ENCODE measurements around the gene CYGB.
A peak's percentile ranks its signal among the peaks of the same experiment; 100 is the strongest.

Gene CYGB

DNA sequence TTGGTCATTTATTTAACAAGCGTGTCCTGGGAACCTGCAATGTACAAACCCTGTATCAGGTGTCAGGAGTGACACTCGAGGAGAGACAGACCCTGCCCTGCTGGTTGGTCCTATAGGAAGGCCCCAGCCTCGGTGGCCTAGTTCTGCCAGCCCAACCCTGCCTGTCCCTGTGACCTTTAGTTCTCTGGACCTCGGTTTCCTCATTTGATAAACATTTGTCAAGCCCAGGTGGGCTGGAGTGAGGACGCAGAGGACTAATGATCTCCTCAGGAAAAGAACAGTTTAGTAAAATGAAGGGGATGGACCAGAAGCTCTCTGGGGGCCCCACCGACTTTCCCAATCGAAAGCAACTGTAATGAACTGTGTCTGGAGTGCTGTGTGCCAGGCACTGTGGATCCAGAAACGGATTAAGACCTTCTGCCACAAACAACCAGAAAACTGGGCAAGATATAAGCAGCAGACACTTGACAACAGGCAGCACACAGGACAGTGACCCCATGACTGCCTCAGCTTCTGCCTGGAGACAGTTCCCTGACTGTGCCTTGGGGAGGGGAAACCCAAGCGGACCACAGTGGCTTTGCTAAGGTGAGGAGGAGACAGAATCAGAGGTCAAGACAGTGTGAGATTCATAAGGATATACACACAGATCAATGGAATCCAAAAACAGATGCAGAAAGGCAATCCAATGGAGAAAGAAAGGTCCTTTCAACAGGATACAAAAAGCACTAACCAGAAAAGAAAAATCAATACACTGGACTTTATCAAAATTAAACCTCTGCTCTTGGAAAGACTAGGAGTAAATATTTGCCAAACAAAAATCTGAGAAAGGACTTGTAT is 11.1 kb upstream of the CYGB start:
- peaks cover 10% of the 10 kb centered on the region for H3K4me1 ChIP-seq (ENCODE audit: control insufficient read depth, low read length)
- H3K4me2 ChIP-seq (ENCODE audit: low read length), result no peak overlapping the region
- H3K27ac ChIP-seq (ENCODE audit: low read depth, low read length), result no peak overlapping the region
- no peak overlapping the region for H3K4me3 ChIP-seq (ENCODE audit: low read length)
- H3K36me3 ChIP-seq (ENCODE audit: control insufficient read depth, low read length), result no peaks in the 10 kb centered on the region
- no peak for TF ChIP-seq EZH2phosphoT487 (IDR thresholded peaks at IDR 0.05; ENCODE audit: borderline replicate concordance, low read length)
- TF ChIP-seq, protein P1, sequence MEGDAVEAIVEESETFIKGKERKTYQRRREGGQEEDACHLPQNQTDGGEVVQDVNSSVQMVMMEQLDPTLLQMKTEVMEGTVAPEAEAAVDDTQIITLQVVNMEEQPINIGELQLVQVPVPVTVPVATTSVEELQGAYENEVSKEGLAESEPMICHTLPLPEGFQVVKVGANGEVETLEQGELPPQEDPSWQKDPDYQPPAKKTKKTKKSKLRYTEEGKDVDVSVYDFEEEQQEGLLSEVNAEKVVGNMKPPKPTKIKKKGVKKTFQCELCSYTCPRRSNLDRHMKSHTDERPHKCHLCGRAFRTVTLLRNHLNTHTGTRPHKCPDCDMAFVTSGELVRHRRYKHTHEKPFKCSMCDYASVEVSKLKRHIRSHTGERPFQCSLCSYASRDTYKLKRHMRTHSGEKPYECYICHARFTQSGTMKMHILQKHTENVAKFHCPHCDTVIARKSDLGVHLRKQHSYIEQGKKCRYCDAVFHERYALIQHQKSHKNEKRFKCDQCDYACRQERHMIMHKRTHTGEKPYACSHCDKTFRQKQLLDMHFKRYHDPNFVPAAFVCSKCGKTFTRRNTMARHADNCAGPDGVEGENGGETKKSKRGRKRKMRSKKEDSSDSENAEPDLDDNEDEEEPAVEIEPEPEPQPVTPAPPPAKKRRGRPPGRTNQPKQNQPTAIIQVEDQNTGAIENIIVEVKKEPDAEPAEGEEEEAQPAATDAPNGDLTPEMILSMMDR (IDR thresholded peaks at IDR 0.05; ENCODE audit: low read depth, low read length, poor library complexity, severe bottlenecking), result no peak
- H4K20me1 ChIP-seq (ENCODE audit: control insufficient read depth, insufficient read depth, low read depth, low read length), result no peaks in the 10 kb centered on the region
- no peaks in the 10 kb centered on the region for H3F3A ChIP-seq (ENCODE audit: control insufficient read depth, insufficient read depth)
- peaks cover 23% of the 10 kb centered on the region for H3K27me3 ChIP-seq (ENCODE audit: control insufficient read depth, low read length)
- H3K79me2 ChIP-seq (ENCODE audit: control insufficient read depth, low read length), result no peaks in the 10 kb centered on the region
- H3K9me2 ChIP-seq (replicated peaks; ENCODE audit: control insufficient read depth, low read length), result no peaks in the 10 kb centered on the region
- H3K9me3 ChIP-seq (ENCODE audit: control insufficient read depth, insufficient read depth, low read length), result no peaks in the 10 kb centered on the region

DNA sequence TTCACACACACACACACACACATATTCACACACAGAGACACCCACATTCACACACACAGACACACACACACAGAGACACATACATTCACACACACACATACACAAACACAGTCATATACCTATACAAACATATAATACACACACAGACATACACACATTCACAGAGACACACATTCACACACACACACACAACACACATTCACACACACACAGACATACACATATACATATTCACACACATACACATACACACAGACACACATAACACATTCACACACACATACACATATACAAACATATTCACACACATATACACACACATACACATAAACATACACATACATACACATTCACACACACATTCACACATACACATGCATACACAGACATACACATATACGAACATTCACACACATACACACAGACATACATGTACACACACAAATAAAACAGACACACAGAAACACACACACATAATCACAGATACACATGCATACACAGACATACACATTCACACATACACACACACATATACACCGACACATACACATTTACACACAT is 10.2 kb upstream of the CYGB start:
- no peak overlapping the region for H3K27ac ChIP-seq (ENCODE audit: low read depth, low read length)
- TF ChIP-seq, protein P1 (IDR thresholded peaks at IDR 0.05; ENCODE audit: low read depth, low read length, poor library complexity, severe bottlenecking), result no peak
- no peak for TF ChIP-seq EZH2phosphoT487 (IDR thresholded peaks at IDR 0.05; ENCODE audit: borderline replicate concordance, low read length)
- H3K36me3 ChIP-seq (ENCODE audit: control insufficient read depth, low read length), result no peaks in the 10 kb centered on the region
- no peak overlapping the region for H3K4me2 ChIP-seq (ENCODE audit: low read length)
- no peaks in the 10 kb centered on the region for H3K9me2 ChIP-seq (replicated peaks; ENCODE audit: control insufficient read depth, low read length)
- H3K79me2 ChIP-seq (ENCODE audit: control insufficient read depth, low read length), result no peaks in the 10 kb centered on the region
- no peaks in the 10 kb centered on the region for H3F3A ChIP-seq (ENCODE audit: control insufficient read depth, insufficient read depth)
- H3K4me1 ChIP-seq (ENCODE audit: control insufficient read depth, low read length), result peaks cover 10% of the 10 kb centered on the region
- peaks cover 30% of the 10 kb centered on the region for H3K27me3 ChIP-seq (ENCODE audit: control insufficient read depth, low read length)
- H3K4me3 ChIP-seq (ENCODE audit: low read length), result no peak overlapping the region
- no peaks in the 10 kb centered on the region for H4K20me1 ChIP-seq (ENCODE audit: control insufficient read depth, insufficient read depth, low read depth, low read length)
- no peaks in the 10 kb centered on the region for H3K9me3 ChIP-seq (ENCODE audit: control insufficient read depth, insufficient read depth, low read length)

DNA sequence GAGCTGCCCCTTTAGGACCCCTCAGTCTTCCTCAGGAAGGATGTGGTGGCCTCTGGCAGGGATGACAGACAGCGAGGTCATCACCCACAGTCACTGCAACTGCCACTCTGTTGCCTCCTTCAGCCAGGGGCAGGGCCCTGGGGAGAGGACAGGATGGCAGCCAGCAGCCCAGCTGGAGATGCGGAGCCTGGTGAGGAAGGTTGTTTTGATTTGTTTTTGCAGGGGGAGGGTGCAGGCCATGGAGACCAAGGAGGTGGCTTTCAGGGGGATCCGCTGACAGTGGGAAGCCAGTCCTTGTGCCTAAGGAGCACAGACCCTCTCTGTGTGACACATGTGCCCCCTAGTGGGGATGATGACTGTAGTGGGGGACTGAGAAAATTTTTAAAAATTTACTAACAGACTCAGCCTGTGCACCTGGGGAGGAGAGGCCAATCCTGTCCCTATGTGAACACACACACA is 9.7 kb upstream of the CYGB start:
- Histone ChIP-seq H3K4me2 (ENCODE audit: low read length) (no peak overlapping the region), H3K79me2 (ENCODE audit: control insufficient read depth, low read length) (no peaks in the 10 kb centered on the region), H3K4me3 (ENCODE audit: low read length) (no peak overlapping the region), H3K36me3 (ENCODE audit: control insufficient read depth, low read length) (no peaks in the 10 kb centered on the region), H3K27ac (ENCODE audit: low read depth, low read length) (no peak overlapping the region), H3K27me3 (ENCODE audit: control insufficient read depth, low read length) (peaks cover 35% of the 10 kb centered on the region), H3F3A (ENCODE audit: control insufficient read depth, insufficient read depth) (no peaks in the 10 kb centered on the region), H4K20me1 (ENCODE audit: control insufficient read depth, insufficient read depth, low read depth, low read length) (no peaks in the 10 kb centered on the region), H3K9me2 (replicated peaks; ENCODE audit: control insufficient read depth, low read length) (no peaks in the 10 kb centered on the region), H3K9me3 (ENCODE audit: control insufficient read depth, insufficient read depth, low read length) (no peaks in the 10 kb centered on the region), H3K4me1 (ENCODE audit: control insufficient read depth, low read length) (peaks cover 10% of the 10 kb centered on the region)
- no peak for TF ChIP-seq EZH2phosphoT487 (IDR thresholded peaks at IDR 0.05; ENCODE audit: borderline replicate concordance, low read length)
- TF ChIP-seq, protein P1 (IDR thresholded peaks at IDR 0.05; ENCODE audit: low read depth, low read length, poor library complexity, severe bottlenecking), result peak; percentile 82

Data from DOHH2 (cell line).